HEK293 (cell line): Measurements from ENCODE around the gene TM9SF1.

Experiments used
- AEBP2 ChIP-seq: fragments of 450-650 bp; formaldehyde crosslinking; IDR thresholded peaks from 2 replicates; pipeline ENCODE4 v1.5.1; 2016; ENCODE audit warnings: missing biosample characterization, missing genetic modification characterization, borderline replicate concordance
- ATF2 ChIP-seq: fragments of 450-650 bp; formaldehyde crosslinking; IDR thresholded peaks from 2 replicates; pipeline ENCODE4 v1.5.1; 2016; ENCODE audit warnings: missing biosample characterization, missing genetic modification characterization, low read depth
- CTCF ChIP-seq: fragments of 450-650 bp; formaldehyde crosslinking; IDR thresholded peaks from 2 replicates; pipeline ENCODE4 v1.5.1; 2016; ENCODE audit warnings: missing biosample characterization, missing genetic modification characterization
- INSM2 ChIP-seq: fragments of 450-650 bp; formaldehyde crosslinking; IDR thresholded peaks from 2 replicates; pipeline ENCODE4 v1.5.1; 2016; ENCODE audit warnings: missing biosample characterization, missing genetic modification characterization
- REST ChIP-seq: fragments of 450-650 bp; formaldehyde crosslinking; IDR thresholded peaks from 2 replicates; pipeline ENCODE4 v1.5.1; 2016; ENCODE audit warnings: missing biosample characterization, missing genetic modification characterization
- YY1 ChIP-seq: fragments of 450-650 bp; formaldehyde crosslinking; IDR thresholded peaks from 2 replicates; pipeline ENCODE4 v1.5.1; 2018; ENCODE audit warnings: missing biosample characterization, missing genetic modification characterization
- ZBTB26 ChIP-seq: fragments of 450-650 bp; formaldehyde crosslinking; optimal IDR thresholded peaks from 2 replicates; pipeline ENCODE3; 2016; ENCODE audit warnings: missing biosample characterization, mild to moderate bottlenecking, missing genetic modification characterization
- ZNF10 ChIP-seq: fragments of 450-650 bp; formaldehyde crosslinking; IDR thresholded peaks from 2 replicates; pipeline ENCODE4 v1.5.1; 2017; ENCODE audit warnings: missing biosample characterization, missing genetic modification characterization
- ZNF133 ChIP-seq: fragments of 450-650 bp; formaldehyde crosslinking; IDR thresholded peaks from 2 replicates; pipeline ENCODE4 v1.5.1; 2016; ENCODE audit warnings: missing biosample characterization, missing genetic modification characterization
- ZNF324 ChIP-seq: fragments of 450-650 bp; formaldehyde crosslinking; IDR thresholded peaks from 2 replicates; pipeline ENCODE4 v1.5.1; 2016; ENCODE audit warnings: missing biosample characterization, missing genetic modification characterization
- ZNF510 ChIP-seq: fragments of 450-650 bp; formaldehyde crosslinking; IDR thresholded peaks from 2 replicates; pipeline ENCODE4 v1.5.1; 2018; ENCODE audit warnings: mild to moderate bottlenecking, missing genetic modification characterization, missing biosample characterization; ENCODE audit not compliant: insufficient replicate concordance
- ZNF658 ChIP-seq: fragments of 450-650 bp; formaldehyde crosslinking; IDR thresholded peaks from 2 replicates; pipeline ENCODE4; 2016; ENCODE audit warnings: missing biosample characterization, missing genetic modification characterization
- ZNF76 ChIP-seq: fragments of 450-650 bp; formaldehyde crosslinking; IDR thresholded peaks from 2 replicates; pipeline ENCODE4; 2016; ENCODE audit warnings: low read depth, missing biosample characterization, missing genetic modification characterization, borderline replicate concordance
- ZSCAN5A ChIP-seq: fragments of 450-650 bp; formaldehyde crosslinking; IDR thresholded peaks from 2 replicates; pipeline ENCODE4 v1.5.1; 2016; ENCODE audit warnings: missing biosample characterization, missing genetic modification characterization

GRCh38 chr14:24234095-24235005 lies 39.1 kb upstream of the TM9SF1 start:
- TF ChIP-seq CTCF (tag by site-specific recombination) (0 out of 2 replicates have a peak, but pooled peaks have one; percentile 23), ZSCAN5A (tag by site-specific recombination) (no peak), REST (tag by site-specific recombination) (no peak), ZNF324 (no peak), YY1 (no peak), ZNF133 (tag by site-specific recombination) (no peak), INSM2 (tag by site-specific recombination) (no peak), AEBP2 (tag by site-specific recombination) (no peak), ZNF510 (no peak), ZBTB26 (tag by site-specific recombination) (no peak), ATF2 (tag by site-specific recombination) (no peak), ZNF76 (tag by site-specific recombination) (no peak), ZNF658 (no peak), ZNF10 (tag by site-specific recombination) (no peak)
